Ishikawa (cell line): ENCODE measurements around the gene ACTN1.

Source experiments
- CEBPB ChIP-seq: IDR thresholded peaks from 2 replicates; pipeline ENCODE4 v1.6.1; 2012
- EGR1 ChIP-seq: IDR thresholded peaks from 2 replicates; pipeline ENCODE4 v1.6.1; 2012
- EP300 ChIP-seq: IDR thresholded peaks from 2 replicates; pipeline ENCODE4 v1.6.1; 2012; ENCODE audit warnings: borderline replicate concordance
- FOXM1 ChIP-seq: IDR thresholded peaks from 2 replicates; pipeline ENCODE4 v1.6.1; 2012; ENCODE audit warnings: low read depth, borderline replicate concordance
- MAX ChIP-seq: IDR thresholded peaks from 2 replicates; pipeline ENCODE4 v1.6.1; 2012
- RAD21 ChIP-seq: IDR thresholded peaks from 2 replicates; pipeline ENCODE4 v1.6.1; 2012; ENCODE audit warnings: low read depth
- REST ChIP-seq: IDR thresholded peaks from 2 replicates; pipeline ENCODE4 v1.6.1; 2012; ENCODE audit warnings: low read depth, mild to moderate bottlenecking
- TAF1 ChIP-seq: IDR thresholded peaks from 2 replicates; pipeline ENCODE4 v1.6.1; 2012; ENCODE audit warnings: low read depth, mild to moderate bottlenecking
- TCF12 ChIP-seq: IDR thresholded peaks from 2 replicates; pipeline ENCODE4 v1.6.1; 2012; ENCODE audit warnings: low read depth
- TEAD4 ChIP-seq: IDR thresholded peaks from 2 replicates; pipeline ENCODE4 v1.6.1; 2012
- YY1 ChIP-seq: IDR thresholded peaks from 2 replicates; pipeline ENCODE4 v1.6.1; 2012; ENCODE audit warnings: low read depth

- TF ChIP-seq TAF1 = no peak
- TF ChIP-seq YY1 = no peak
- no peak for TF ChIP-seq EGR1
- TF ChIP-seq MAX = no peak
- no peak for TF ChIP-seq RAD21
- no peak for TF ChIP-seq REST
- no peak for TF ChIP-seq CEBPB
- TF ChIP-seq FOXM1 = no peak
- no peak for TF ChIP-seq TEAD4
- no peak for TF ChIP-seq TCF12
- no peak for TF ChIP-seq EP300
These were observed 68.6 kb downstream of the ACTN1 start for GRCh38 chr14:68910540-68910939.
